Muscle of arm (tissue), 14 donors: ENCODE measurements around the gene STK16. TPM values are rescaled to one million over a fixed set of nuclear protein-coding genes. Genes with fewer than 3 reads are reported as not detected.
A peak's percentile ranks its signal among the peaks of the same experiment; 100 is the strongest.
"Not testable (repeated sequence)": the region's sequence is repeated elsewhere in the genome, so short reads cannot be mapped to it uniquely, and the experiment has no call there.

Experiments used
- DNase-seq: peaks from one replicate; pipeline ENCODE4 v3.0.0-alpha.2; 2013
- long read RNA-seq, 11 donors: transcript quantifications; one replicate each; lab custom pipeline, GENCODE V29; 2026
- polyA plus RNA-seq, 12 donors: library from polyadenylated mRNA; unstranded; fragments of 120-200 nt; gene quantifications; one replicate each; pipeline ENCODE4 v1.2.1, GENCODE V29; 2013; ENCODE audit not compliant: insufficient read length in 12 of 12

STK16 gene
- 10 to 100 TPM in 11 of 12 donors, not detected in 1; 13.6 to 36.2 (median 17.0) TPM for polyA plus RNA-seq
- long read RNA-seq, donor 1, transcript STK16-204 (8 exons, 2,868 nt), result major isoform, 9 of 17 reads
- long read RNA-seq, donor 1, partial matches to known transcripts, result 6 of 17 reads
- long read RNA-seq, donor 1, other reads (novel, unspliced or antisense), result 0 of 17 reads
- long read RNA-seq, donor 2, partial matches to known transcripts, result 0 of 5 reads
- long read RNA-seq, donor 2, other reads (novel, unspliced or antisense), result 0 of 5 reads
- long read RNA-seq, donor 3, partial matches to known transcripts, result 0 of 3 reads
- long read RNA-seq, donor 3, other reads (novel, unspliced or antisense), result 0 of 3 reads
- long read RNA-seq, donor 4, partial matches to known transcripts, result 0 of 2 reads
- long read RNA-seq, donor 4, other reads (novel, unspliced or antisense), result 0 of 2 reads
- long read RNA-seq, donor 5, transcript STK16-204 (8 exons, 2,868 nt), result major isoform, 6 of 8 reads
- long read RNA-seq, donor 5, partial matches to known transcripts, result 0 of 8 reads
- long read RNA-seq, donor 5, other reads (novel, unspliced or antisense), result 0 of 8 reads
- long read RNA-seq, donor 6, partial matches to known transcripts, result 0 of 7 reads
- long read RNA-seq, donor 6, other reads (novel, unspliced or antisense), result 0 of 7 reads
- long read RNA-seq, donor 7, result 0 reads
- long read RNA-seq, donor 8, partial matches to known transcripts, result 0 of 6 reads
- long read RNA-seq, donor 8, other reads (novel, unspliced or antisense), result 0 of 6 reads
- long read RNA-seq, donor 9, partial matches to known transcripts, result 0 of 4 reads
- long read RNA-seq, donor 9, other reads (novel, unspliced or antisense), result 0 of 4 reads
- long read RNA-seq, donor 10, partial matches to known transcripts, result 0 of 2 reads
- long read RNA-seq, donor 10, other reads (novel, unspliced or antisense), result 0 of 2 reads
- long read RNA-seq, donor 11, partial matches to known transcripts, result 0 of 3 reads
- long read RNA-seq, donor 11, other reads (novel, unspliced or antisense), result 0 of 3 reads

GRCh38 chr2:219245148-219245898, at the start of gene STK16, which contains the start of gene GLB1L:
STK16 (plus strand) TSS chr2:219245479; CDS start chr2:219246000, 521 bp downstream.
GLB1L (minus strand) TSS chr2:219245444; CDS start chr2:219243573, 1,871 bp downstream.
- DNase-seq, result peak; percentile 97

- no peak for DNase-seq
These were observed 47.9 kb upstream of the STK16 start for GRCh38 chr2:219197388-219197787.

- DNase-seq, result no peak
These were observed 46.3 kb upstream of the STK16 start for GRCh38 chr2:219198974-219199373.

- DNase-seq, result no peak
These were observed 45.6 kb upstream of the STK16 start for GRCh38 chr2:219199470-219200211.

- DNase-seq, result not testable (repeated sequence)
These were observed 44.6 kb upstream of the STK16 start for GRCh38 chr2:219200502-219201326.

GRCh38 chr2:219201331-219201730, 43.9 kb upstream of the STK16 start:
- not testable (repeated sequence) for DNase-seq

- DNase-seq, result no peak
These were observed 40.7 kb upstream of the STK16 start for GRCh38 chr2:219204425-219205164.

- no peak for DNase-seq
These were observed 40.1 kb upstream of the STK16 start for GRCh38 chr2:219205165-219205538.

- no peak for DNase-seq
These were observed 39.3 kb upstream of the STK16 start for GRCh38 chr2:219205981-219206327.

- DNase-seq, result peak; percentile 95
These were observed 38.7 kb upstream of the STK16 start, which contains the start of gene ZFAND2B for GRCh38 chr2:219206328-219207133. ZFAND2B (plus strand) TSS chr2:219206782; CDS start chr2:219206988, 206 bp downstream.

- no peak for DNase-seq
These were observed 38.0 kb upstream of the STK16 start for GRCh38 chr2:219207134-219207883.

- no peak for DNase-seq
These were observed 37.2 kb upstream of the STK16 start for GRCh38 chr2:219207884-219208740.

GRCh38 chr2:219209236-219210195, 35.8 kb upstream of the STK16 start:
- no peak for DNase-seq

GRCh38 chr2:219210196-219210885, 34.9 kb upstream of the STK16 start:
- no peak for DNase-seq
